OCI-LY1 (cell line): Measurements from ENCODE around the gene TMPRSS13.

Source experiments
- H2AFZ ChIP-seq: fragments of 200-600 bp; sonication (generic), shearing (Covaris generic); 2 replicates; pipeline ENCODE4 v1.6.0; 2014; ENCODE audit warnings: antibody characterized with exemption, mild to moderate bottlenecking, low read length
- H3F3A ChIP-seq: fragments of 200-600 bp; sonication (generic), shearing (Covaris generic); 2 replicates; pipeline ENCODE4 v1.6.0; 2014; ENCODE audit warnings: mild to moderate bottlenecking, antibody characterized with exemption, low read length, moderate library complexity; ENCODE audit not compliant: insufficient read depth
- H3K27ac ChIP-seq: fragments of 200-600 bp; sonication (generic); 2 replicates; pipeline ENCODE4 v1.5.1; 2014; ENCODE audit warnings: low read length, mixed run types, mild to moderate bottlenecking, low read depth; ENCODE audit not compliant: poor library complexity, severe bottlenecking
- H3K27me3 ChIP-seq: fragments of 200-600 bp; sonication (generic); 2 replicates; pipeline ENCODE4 v1.6.0; 2014; ENCODE audit warnings: antibody characterized with exemption, mild to moderate bottlenecking, low read length, moderate library complexity; ENCODE audit not compliant: insufficient read depth
- H3K36me3 ChIP-seq: fragments of 200-600 bp; sonication (generic); 2 replicates; pipeline ENCODE4 v1.6.1; 2014; ENCODE audit warnings: mild to moderate bottlenecking, antibody characterized with exemption, low read length, moderate library complexity, mixed read lengths; ENCODE audit not compliant: insufficient read depth
- H3K4me1 ChIP-seq: fragments of 200-600 bp; sonication (generic); 2 replicates; pipeline ENCODE4 v1.5.1; 2014; ENCODE audit warnings: mild to moderate bottlenecking, low read length, moderate library complexity; ENCODE audit not compliant: insufficient read depth, severe bottlenecking
- H3K4me2 ChIP-seq: fragments of 200-600 bp; sonication (generic), shearing (Covaris generic); 2 replicates; pipeline ENCODE4 v1.6.1; 2014; ENCODE audit warnings: low read length
- H3K4me3 ChIP-seq: fragments of 200-600 bp; sonication (generic); 2 replicates; pipeline ENCODE4 v1.5.1; 2014; ENCODE audit warnings: low read length, low read depth, mild to moderate bottlenecking, mixed read lengths; ENCODE audit not compliant: poor library complexity, severe bottlenecking
- H3K79me2 ChIP-seq: fragments of 200-600 bp; shearing (Covaris generic); 2 replicates; pipeline ENCODE4 v1.6.1; 2016; ENCODE audit warnings: mixed run types, low read length, mixed read lengths; ENCODE audit not compliant: insufficient read depth
- H3K9ac ChIP-seq: fragments of 200-600 bp; sonication (generic), shearing (Covaris generic); 2 replicates; pipeline ENCODE4 v1.6.1; 2014; ENCODE audit warnings: mild to moderate bottlenecking, low read length, mixed read lengths
- H3K9me2 ChIP-seq: fragments of 200-600 bp; sonication (generic), shearing (Covaris generic); 2 replicates; pipeline ENCODE4 v1.6.1; 2014; ENCODE audit warnings: low read depth, mild to moderate bottlenecking, low read length, mixed read lengths
- H3K9me3 ChIP-seq: fragments of 200-600 bp; shearing (Covaris generic); 2 replicates; pipeline ENCODE4 v1.6.1; 2014; ENCODE audit warnings: low read length, mixed read lengths
- H4K20me1 ChIP-seq: fragments of 200-600 bp; sonication (generic), shearing (Covaris generic); 2 replicates; pipeline ENCODE4 v1.6.0; 2016; ENCODE audit warnings: mild to moderate bottlenecking, low read length; ENCODE audit not compliant: insufficient read depth
- EZH2 ChIP-seq: fragments of 200-600 bp; sonication (generic), shearing (Covaris generic); IDR thresholded peaks from 2 replicates; pipeline ENCODE4 v1.8.0; 2017; ENCODE audit warnings: borderline replicate concordance, mixed run types, mild to moderate bottlenecking, antibody characterized with exemption, low read length, moderate library complexity, mixed read lengths
- TF ChIP-seq, protein P1 (sequence below): fragments of 200-600 bp; sonication (generic), shearing (Covaris generic); IDR thresholded peaks from 2 replicates; pipeline ENCODE4 v1.5.1; 2017; ENCODE audit warnings: mild to moderate bottlenecking, antibody characterized with exemption, low read length, moderate library complexity, mixed read lengths

The TMPRSS13 gene

GRCh38 chr11:117946842-117947526, 17.8 kb upstream of the TMPRSS13 start:
- Histone ChIP-seq H3K4me2 (no peak overlapping the region), H3K9me3 (no peaks in the 10 kb centered on the region)

DNA sequence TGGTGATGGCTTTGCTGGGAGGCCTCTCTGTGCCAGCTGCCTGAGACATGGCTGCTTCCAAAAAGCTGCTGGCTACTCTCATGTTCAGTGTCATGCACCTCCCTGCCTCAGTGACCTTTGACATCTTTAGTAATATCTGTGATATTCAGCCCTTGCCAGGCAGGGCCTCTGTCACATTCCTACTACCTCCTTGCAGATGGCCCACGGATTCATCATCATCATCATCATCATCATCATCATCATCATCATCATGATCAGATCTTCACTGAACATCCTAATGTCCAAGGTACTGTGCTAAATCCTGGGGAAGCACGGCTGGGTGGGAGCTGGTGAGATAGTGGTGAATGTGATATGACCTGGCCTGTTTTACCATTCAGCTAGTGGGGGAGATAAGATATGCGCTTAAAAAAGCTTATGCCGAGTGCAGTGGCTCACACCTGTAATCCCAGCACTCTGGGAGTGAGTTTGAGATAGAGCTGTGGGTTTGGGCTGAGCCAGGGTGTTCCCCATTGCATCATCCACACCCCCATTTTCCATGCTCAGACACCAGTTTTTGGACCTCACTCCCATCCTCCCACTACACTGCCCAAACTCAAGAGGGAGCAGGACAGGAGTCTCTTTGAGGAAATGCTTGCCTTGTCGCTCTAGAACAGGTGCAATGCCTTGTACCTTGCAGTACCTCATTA, 17.1 kb upstream of the TMPRSS13 start:
- H3K27ac ChIP-seq = no peak overlapping the region
- H3K4me3 ChIP-seq = no peak overlapping the region
- no peaks in the 10 kb centered on the region for H3K79me2 ChIP-seq
- H2AFZ ChIP-seq = no peak overlapping the region
- TF ChIP-seq, protein P1, sequence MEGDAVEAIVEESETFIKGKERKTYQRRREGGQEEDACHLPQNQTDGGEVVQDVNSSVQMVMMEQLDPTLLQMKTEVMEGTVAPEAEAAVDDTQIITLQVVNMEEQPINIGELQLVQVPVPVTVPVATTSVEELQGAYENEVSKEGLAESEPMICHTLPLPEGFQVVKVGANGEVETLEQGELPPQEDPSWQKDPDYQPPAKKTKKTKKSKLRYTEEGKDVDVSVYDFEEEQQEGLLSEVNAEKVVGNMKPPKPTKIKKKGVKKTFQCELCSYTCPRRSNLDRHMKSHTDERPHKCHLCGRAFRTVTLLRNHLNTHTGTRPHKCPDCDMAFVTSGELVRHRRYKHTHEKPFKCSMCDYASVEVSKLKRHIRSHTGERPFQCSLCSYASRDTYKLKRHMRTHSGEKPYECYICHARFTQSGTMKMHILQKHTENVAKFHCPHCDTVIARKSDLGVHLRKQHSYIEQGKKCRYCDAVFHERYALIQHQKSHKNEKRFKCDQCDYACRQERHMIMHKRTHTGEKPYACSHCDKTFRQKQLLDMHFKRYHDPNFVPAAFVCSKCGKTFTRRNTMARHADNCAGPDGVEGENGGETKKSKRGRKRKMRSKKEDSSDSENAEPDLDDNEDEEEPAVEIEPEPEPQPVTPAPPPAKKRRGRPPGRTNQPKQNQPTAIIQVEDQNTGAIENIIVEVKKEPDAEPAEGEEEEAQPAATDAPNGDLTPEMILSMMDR = no peak
- TF ChIP-seq EZH2 = no peak
- no peaks in the 10 kb centered on the region for H3K36me3 ChIP-seq
- no peaks in the 10 kb centered on the region for H3K27me3 ChIP-seq
- H3F3A ChIP-seq = no peaks in the 10 kb centered on the region
- peaks cover 10% of the 10 kb centered on the region for H3K4me1 ChIP-seq
- no peak overlapping the region for H3K9ac ChIP-seq
- no peaks in the 10 kb centered on the region for H3K9me3 ChIP-seq
- H3K4me2 ChIP-seq = no peak overlapping the region
- H3K9me2 ChIP-seq = no peaks in the 10 kb centered on the region
- H4K20me1 ChIP-seq = no peaks in the 10 kb centered on the region

More at GRCh38 chr11:117946842-117947526, 17.8 kb upstream of the TMPRSS13 start:
- H3K4me3 ChIP-seq = no peak overlapping the region
- no peaks in the 10 kb centered on the region for H3K9me2 ChIP-seq
- H3K9ac ChIP-seq = no peak overlapping the region
- TF ChIP-seq, protein P1 = peak; percentile 83
- TF ChIP-seq EZH2 = no peak
- H3K27me3 ChIP-seq = no peaks in the 10 kb centered on the region
- no peaks in the 10 kb centered on the region for H3K36me3 ChIP-seq
- no peak overlapping the region for H2AFZ ChIP-seq
- H3K4me1 ChIP-seq = peaks cover 12% of the 10 kb centered on the region
- no peaks in the 10 kb centered on the region for H3K79me2 ChIP-seq
- H4K20me1 ChIP-seq = no peaks in the 10 kb centered on the region
- no peaks in the 10 kb centered on the region for H3F3A ChIP-seq
- no peak overlapping the region for H3K27ac ChIP-seq

- H3K4me2 ChIP-seq = no peak overlapping the region
- TF ChIP-seq EZH2 = no peak
- TF ChIP-seq, protein P1 = no peak
- H3K36me3 ChIP-seq = no peaks in the 10 kb centered on the region
- no peaks in the 10 kb centered on the region for H3K9me2 ChIP-seq
- H2AFZ ChIP-seq = no peak overlapping the region
- no peaks in the 10 kb centered on the region for H3F3A ChIP-seq
- no peaks in the 10 kb centered on the region for H3K9me3 ChIP-seq
- H3K9ac ChIP-seq = no peak overlapping the region
- no peaks in the 10 kb centered on the region for H3K4me1 ChIP-seq
- H3K4me3 ChIP-seq = no peak overlapping the region
- no peaks in the 10 kb centered on the region for H3K79me2 ChIP-seq
- no peaks in the 10 kb centered on the region for H4K20me1 ChIP-seq
- no peak overlapping the region for H3K27ac ChIP-seq
- no peaks in the 10 kb centered on the region for H3K27me3 ChIP-seq
These were observed 16.0 kb upstream of the TMPRSS13 start for GRCh38 chr11:117945047-117945810.
